ENCODE data around the gene PIAS2.
"Not testable (repeated sequence)": the region's sequence is repeated elsewhere in the genome, so short reads cannot be mapped to it uniquely, and the experiment has no call there.

The PIAS2 gene

GRCh38 chr18:46886893-46887292, 30.4 kb downstream of the PIAS2 start:
- no peak for FAIRE-seq
- TF ChIP-seq POLR2A (IDR thresholded peaks at IDR 0.05; ENCODE audit: low read depth, low read length) (no peak), PAX5 (IDR thresholded peaks at IDR 0.05; ENCODE audit: insufficient read depth, low read length, severe bottlenecking) (no peak)
- DNase-seq (ENCODE audit: insufficient read length, low spot score), result no peak

GRCh38 chr18:46883180-46883579, 34.1 kb downstream of the PIAS2 start:
- no peak for DNase-seq (ENCODE audit: insufficient read length, low spot score)
- TF ChIP-seq POU2F2 (IDR thresholded peaks at IDR 0.05; ENCODE audit: low read depth, low read length) (no peak), POLR2AphosphoS5 (IDR thresholded peaks at IDR 0.05; ENCODE audit: low read depth, low read length) (no peak), SPI1 (IDR thresholded peaks at IDR 0.05; ENCODE audit: low read depth, low read length) (no peak), TAF1 (IDR thresholded peaks at IDR 0.05; ENCODE audit: low read depth, low read length) (no peak), POLR2A (IDR thresholded peaks at IDR 0.05; ENCODE audit: low read depth, low read length) (no peak), PAX5 (IDR thresholded peaks at IDR 0.05; ENCODE audit: insufficient read depth, low read length, severe bottlenecking) (no peak)
- FAIRE-seq, result no peak

GRCh38 chr18:46877329-46877987, 39.8 kb downstream of the PIAS2 start:
- FAIRE-seq (no peak), DNase-seq (ENCODE audit: insufficient read length, low spot score) (no peak)
- TF ChIP-seq POLR2A (IDR thresholded peaks at IDR 0.05; ENCODE audit: low read depth, low read length) (no peak), PAX5 (IDR thresholded peaks at IDR 0.05; ENCODE audit: insufficient read depth, low read length, severe bottlenecking) (no peak), SPI1 (IDR thresholded peaks at IDR 0.05; ENCODE audit: low read depth, low read length) (no peak), POLR2AphosphoS5 (IDR thresholded peaks at IDR 0.05; ENCODE audit: low read depth, low read length) (no peak), POU2F2 (IDR thresholded peaks at IDR 0.05; ENCODE audit: low read depth, low read length) (no peak), TAF1 (IDR thresholded peaks at IDR 0.05; ENCODE audit: low read depth, low read length) (no peak)

GRCh38 chr18:46868169-46868921, 49.0 kb downstream of the PIAS2 start:
- TF ChIP-seq TAF1 (IDR thresholded peaks at IDR 0.05; ENCODE audit: low read depth, low read length) (no peak), PAX5 (IDR thresholded peaks at IDR 0.05; ENCODE audit: insufficient read depth, low read length, severe bottlenecking) (no peak), POLR2AphosphoS5 (IDR thresholded peaks at IDR 0.05; ENCODE audit: low read depth, low read length) (no peak), POU2F2 (IDR thresholded peaks at IDR 0.05; ENCODE audit: low read depth, low read length) (no peak), SPI1 (IDR thresholded peaks at IDR 0.05; ENCODE audit: low read depth, low read length) (no peak), POLR2A (IDR thresholded peaks at IDR 0.05; ENCODE audit: low read depth, low read length) (no peak)
- FAIRE-seq (no peak), DNase-seq (ENCODE audit: insufficient read length, low spot score) (no peak)

GRCh38 chr18:46867367-46868143, 49.8 kb downstream of the PIAS2 start:
- TF ChIP-seq POU2F2 (IDR thresholded peaks at IDR 0.05; ENCODE audit: low read depth, low read length) (no peak), POLR2A (IDR thresholded peaks at IDR 0.05; ENCODE audit: low read depth, low read length) (no peak), TAF1 (IDR thresholded peaks at IDR 0.05; ENCODE audit: low read depth, low read length) (no peak), POLR2AphosphoS5 (IDR thresholded peaks at IDR 0.05; ENCODE audit: low read depth, low read length) (no peak), SPI1 (IDR thresholded peaks at IDR 0.05; ENCODE audit: low read depth, low read length) (no peak), PAX5 (IDR thresholded peaks at IDR 0.05; ENCODE audit: insufficient read depth, low read length, severe bottlenecking) (no peak)
- FAIRE-seq (no peak), DNase-seq (ENCODE audit: insufficient read length, low spot score) (no peak)

- DNase-seq (ENCODE audit: insufficient read length, low spot score), result no peak
- FAIRE-seq, result no peak
- TF ChIP-seq POLR2AphosphoS5 (IDR thresholded peaks at IDR 0.05; ENCODE audit: low read depth, low read length) (no peak), POLR2A (IDR thresholded peaks at IDR 0.05; ENCODE audit: low read depth, low read length) (no peak), POU2F2 (IDR thresholded peaks at IDR 0.05; ENCODE audit: low read depth, low read length) (no peak), PAX5 (IDR thresholded peaks at IDR 0.05; ENCODE audit: insufficient read depth, low read length, severe bottlenecking) (no peak), TAF1 (IDR thresholded peaks at IDR 0.05; ENCODE audit: low read depth, low read length) (no peak), SPI1 (IDR thresholded peaks at IDR 0.05; ENCODE audit: low read depth, low read length) (no peak)
Measured at GRCh38 chr18:46866523-46866922, 50.8 kb downstream of the PIAS2 start.

- not testable (repeated sequence) for DNase-seq (ENCODE audit: insufficient read length, low spot score); FAIRE-seq
Measured at GRCh38 chr18:46865245-46865644, 52.1 kb downstream of the PIAS2 start.

- FAIRE-seq (no peak), DNase-seq (ENCODE audit: insufficient read length, low spot score) (peak; percentile 8)
- peak; percentile 87 for TF ChIP-seq SPI1 (IDR thresholded peaks at IDR 0.05; ENCODE audit: low read depth, low read length)
- TF ChIP-seq PAX5 (IDR thresholded peaks at IDR 0.05; ENCODE audit: insufficient read depth, low read length, severe bottlenecking), result no peak
Measured at GRCh38 chr18:46859855-46860254, 57.5 kb downstream of the PIAS2 start.

- FAIRE-seq, result no peak
- TF ChIP-seq TAF1 (IDR thresholded peaks at IDR 0.05; ENCODE audit: low read depth, low read length) (no peak), SPI1 (IDR thresholded peaks at IDR 0.05; ENCODE audit: low read depth, low read length) (no peak), POLR2AphosphoS5 (IDR thresholded peaks at IDR 0.05; ENCODE audit: low read depth, low read length) (no peak), POU2F2 (IDR thresholded peaks at IDR 0.05; ENCODE audit: low read depth, low read length) (no peak), PAX5 (IDR thresholded peaks at IDR 0.05; ENCODE audit: insufficient read depth, low read length, severe bottlenecking) (no peak), POLR2A (IDR thresholded peaks at IDR 0.05; ENCODE audit: low read depth, low read length) (no peak)
- no peak for DNase-seq (ENCODE audit: insufficient read length, low spot score)
Measured at GRCh38 chr18:46858290-46858689, 59.0 kb downstream of the PIAS2 start.

Measured in GM12891 (cell line).